Testis (tissue), 2 donors: ENCODE measurements around the gene LTB4R.

ENCODE experiments used
- POLR2A ChIP-seq: fragments of 450-650 bp; IDR thresholded peaks from one replicate; pipeline ENCODE4 v1.6.1; 2017; ENCODE audit warnings: antibody characterized with exemption, mild to moderate bottlenecking, moderate library complexity
- TF ChIP-seq, protein P1 (sequence below), 3 experiments: fragments of 450-650 bp in 2 of 3; fragments of 200-600 bp in 1 of 3; sonication (generic) in 1 of 3; IDR thresholded peaks; one replicate each; pipeline ENCODE4 v1.5.1; 2016 to 2019; ENCODE audit warnings: antibody characterized with exemption in 3 of 3, mild to moderate bottlenecking in 2 of 3, moderate library complexity in 1 of 3

DNA sequence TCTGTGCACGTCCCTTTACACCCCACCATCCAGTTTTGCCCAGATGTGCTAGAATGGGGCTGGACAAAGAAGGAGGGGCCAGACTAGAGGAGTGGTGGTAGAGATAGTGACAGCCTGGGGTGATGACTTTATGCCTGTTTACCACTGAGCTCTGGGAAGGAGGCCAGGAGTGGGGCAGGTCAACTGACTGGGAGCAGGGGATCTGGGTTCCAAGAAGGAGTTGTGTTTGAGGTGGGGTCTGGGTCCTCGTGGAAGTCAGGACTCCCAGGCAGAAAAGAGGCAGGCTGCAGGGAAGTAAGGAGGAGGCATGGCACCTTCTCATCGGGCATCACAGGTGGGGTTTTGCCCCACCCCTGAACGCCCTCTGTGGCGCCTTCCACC, 1.0 kb upstream of the LTB4R start:
- TF ChIP-seq, protein P1, sequence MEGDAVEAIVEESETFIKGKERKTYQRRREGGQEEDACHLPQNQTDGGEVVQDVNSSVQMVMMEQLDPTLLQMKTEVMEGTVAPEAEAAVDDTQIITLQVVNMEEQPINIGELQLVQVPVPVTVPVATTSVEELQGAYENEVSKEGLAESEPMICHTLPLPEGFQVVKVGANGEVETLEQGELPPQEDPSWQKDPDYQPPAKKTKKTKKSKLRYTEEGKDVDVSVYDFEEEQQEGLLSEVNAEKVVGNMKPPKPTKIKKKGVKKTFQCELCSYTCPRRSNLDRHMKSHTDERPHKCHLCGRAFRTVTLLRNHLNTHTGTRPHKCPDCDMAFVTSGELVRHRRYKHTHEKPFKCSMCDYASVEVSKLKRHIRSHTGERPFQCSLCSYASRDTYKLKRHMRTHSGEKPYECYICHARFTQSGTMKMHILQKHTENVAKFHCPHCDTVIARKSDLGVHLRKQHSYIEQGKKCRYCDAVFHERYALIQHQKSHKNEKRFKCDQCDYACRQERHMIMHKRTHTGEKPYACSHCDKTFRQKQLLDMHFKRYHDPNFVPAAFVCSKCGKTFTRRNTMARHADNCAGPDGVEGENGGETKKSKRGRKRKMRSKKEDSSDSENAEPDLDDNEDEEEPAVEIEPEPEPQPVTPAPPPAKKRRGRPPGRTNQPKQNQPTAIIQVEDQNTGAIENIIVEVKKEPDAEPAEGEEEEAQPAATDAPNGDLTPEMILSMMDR (IDR thresholded peaks at IDR 0.05) = no peak
- no peak for TF ChIP-seq POLR2A
